Measurements from ENCODE around the gene ELP4. TPM values are rescaled to one million over a fixed set of nuclear protein-coding genes. Genes with fewer than 3 reads are reported as not detected.

Gene ELP4
- polyA plus RNA-seq, 2 of the 4 experiments (the other 2 are of a cell fraction), result 16.9 to 26.0 TPM

DNA sequence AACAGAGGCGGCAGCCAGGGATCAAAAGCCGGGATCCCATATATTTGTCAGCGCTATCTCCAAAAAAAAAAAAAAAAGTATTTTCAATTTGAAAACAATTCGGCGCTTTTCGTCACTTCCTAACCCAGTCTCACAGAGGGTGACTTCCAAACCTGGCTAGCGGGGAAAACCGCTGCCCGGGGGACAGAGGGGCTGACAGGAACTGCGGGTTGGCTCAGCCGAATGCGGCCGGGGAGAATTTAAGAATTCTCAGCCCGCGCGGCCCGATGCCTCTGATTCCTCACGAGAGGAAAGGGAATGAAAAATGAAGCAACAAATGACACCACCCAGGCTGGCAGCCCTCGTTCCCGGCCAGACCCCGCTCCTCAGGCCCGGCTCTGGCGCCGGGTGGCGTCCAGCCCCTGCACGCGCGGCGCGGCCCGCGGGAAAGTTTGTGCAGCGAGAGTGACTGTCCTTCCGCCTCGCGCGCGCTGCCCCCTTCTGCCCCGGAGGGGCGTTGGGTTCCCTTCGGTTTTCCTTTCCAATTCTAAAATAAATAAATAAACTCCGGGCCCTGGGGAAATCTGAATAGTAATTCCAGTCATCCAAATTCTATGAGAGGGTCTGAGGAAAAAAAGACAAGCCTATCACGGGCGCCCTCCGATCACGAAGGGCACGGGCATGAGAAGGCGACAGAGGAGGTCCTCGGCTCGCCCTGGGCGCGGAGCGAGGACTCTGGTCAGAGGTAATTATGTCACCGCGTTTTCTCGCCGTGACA, 306.3 kb downstream of the ELP4 start:
- Histone ChIP-seq H3K27ac (0 out of 6 replicates have a peak overlapping the region, but pooled peaks of 1 of the 2 experiments have one; percentile 2), H3K4me3 (peak overlapping the region; percentile 38), H3K4me1 (no peaks in the 10 kb centered on the region), H3K4me2 (peak overlapping the region; percentile 75), H3K9me3 (no peaks in the 10 kb centered on the region)
- whole genome bisulfite sequencing (ENCODE audit: missing lambda C conversion rate), result 59% methylated on average over 57 of the region's 57 CpGs
- FAIRE-seq (no peak), DNase-seq (ENCODE audit: low read depth in 1 of 2, low spot score in 1 of 2) (no peak), ATAC-seq (peak in 1 of 2 experiments; percentile 8; a peak in 1 of 6 replicates)
- CTCF ChIA-PET, result interaction anchor here (0.7 to 0.8 kb wide), 2 partner anchors 139 to 154 kb away, joined by 3 read pairs; no protein-coding TSS in a partner anchor
- TF ChIP-seq, protein P1, sequence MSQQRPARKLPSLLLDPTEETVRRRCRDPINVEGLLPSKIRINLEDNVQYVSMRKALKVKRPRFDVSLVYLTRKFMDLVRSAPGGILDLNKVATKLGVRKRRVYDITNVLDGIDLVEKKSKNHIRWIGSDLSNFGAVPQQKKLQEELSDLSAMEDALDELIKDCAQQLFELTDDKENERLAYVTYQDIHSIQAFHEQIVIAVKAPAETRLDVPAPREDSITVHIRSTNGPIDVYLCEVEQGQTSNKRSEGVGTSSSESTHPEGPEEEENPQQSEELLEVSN (IDR thresholded peaks at IDR 0.05; ENCODE audit: borderline replicate concordance, low read depth), result peak; percentile 27; the same call in 1 of the 2 replicates
- TF ChIP-seq HOXB5 (CRISPR knock-in tag; IDR thresholded peaks at IDR 0.05) (no peak), ZFP36 (IDR thresholded peaks at IDR 0.05; ENCODE audit: borderline replicate concordance, partially characterized antibody) (no peak), ZC3H11A (IDR thresholded peaks at IDR 0.05) (no peak)
- POLR2A ChIA-PET, result no interaction called here

DNA sequence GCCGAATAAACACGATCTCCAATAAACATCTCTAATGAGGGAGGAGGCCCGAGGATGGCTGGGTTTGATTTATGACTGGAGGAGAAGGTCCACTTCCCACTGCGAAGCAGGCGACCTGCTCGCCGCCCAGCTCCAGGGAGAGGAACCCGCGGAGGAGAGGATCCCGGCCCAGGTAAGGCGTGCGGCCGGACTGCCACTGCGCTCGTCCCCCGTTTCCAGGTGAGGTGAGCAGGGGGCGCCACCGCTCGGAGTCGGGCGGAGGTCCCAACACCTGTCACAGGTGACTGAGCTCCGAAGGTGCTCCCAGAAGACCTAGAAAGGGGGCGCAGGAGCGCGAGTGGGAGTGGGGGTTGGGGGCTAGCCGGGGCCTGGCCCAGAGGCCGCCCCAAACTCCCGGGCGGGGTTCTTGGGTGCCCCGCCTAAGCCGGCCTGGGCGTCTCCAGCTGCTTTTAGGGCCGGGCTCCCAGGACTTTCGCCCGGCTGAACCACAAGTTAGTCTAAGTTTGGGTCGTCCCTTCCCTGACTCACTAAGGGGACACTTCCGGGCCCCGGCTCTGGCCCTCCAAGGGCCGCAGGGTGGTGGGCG, 307.0 kb downstream of the ELP4 start:
- CTCF ChIA-PET, result interaction anchor here (0.8 to 1.7 kb wide), 4 partner anchors 26 to 175 kb away, joined by 3 to 5 read pairs (median 3); no protein-coding TSS in a partner anchor
- H3K27ac ChIP-seq, result peak overlapping the region in 1 of 2 experiments; percentile 38; a peak in 2 of 6 replicates
- ATAC-seq, result peak in 1 of 2 experiments; percentile 11; a peak in 2 of 6 replicates
- H3K4me1 ChIP-seq, result no peaks in the 10 kb centered on the region
- H3K9me3 ChIP-seq, result no peaks in the 10 kb centered on the region
- peak overlapping the region; percentile 38 for H3K4me3 ChIP-seq
- WGBS (ENCODE audit: missing lambda C conversion rate), result 72% methylated on average over 34 of the region's 40 CpGs
- TF ChIP-seq NR3C1 (IDR thresholded peaks at IDR 0.05), result no peak
- no peak for TF ChIP-seq MAZ (IDR thresholded peaks at IDR 0.05; ENCODE audit: borderline replicate concordance, low read depth, low read length)
- TF ChIP-seq, protein P1 (IDR thresholded peaks at IDR 0.05; ENCODE audit: borderline replicate concordance, low read depth), result no peak
- TF ChIP-seq, protein P2, sequence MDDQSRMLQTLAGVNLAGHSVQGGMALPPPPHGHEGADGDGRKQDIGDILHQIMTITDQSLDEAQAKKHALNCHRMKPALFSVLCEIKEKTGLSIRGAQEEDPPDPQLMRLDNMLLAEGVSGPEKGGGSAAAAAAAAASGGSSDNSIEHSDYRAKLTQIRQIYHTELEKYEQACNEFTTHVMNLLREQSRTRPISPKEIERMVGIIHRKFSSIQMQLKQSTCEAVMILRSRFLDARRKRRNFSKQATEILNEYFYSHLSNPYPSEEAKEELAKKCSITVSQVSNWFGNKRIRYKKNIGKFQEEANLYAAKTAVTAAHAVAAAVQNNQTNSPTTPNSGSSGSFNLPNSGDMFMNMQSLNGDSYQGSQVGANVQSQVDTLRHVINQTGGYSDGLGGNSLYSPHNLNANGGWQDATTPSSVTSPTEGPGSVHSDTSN (IDR thresholded peaks at IDR 0.05), result no peak
- TF ChIP-seq ESRRA (IDR thresholded peaks at IDR 0.05; ENCODE audit: borderline replicate concordance, low read length), result no peak
- TF ChIP-seq HOXA7 (CRISPR knock-in tag; IDR thresholded peaks at IDR 0.05), result no peak
- TF ChIP-seq ZC3H11A (IDR thresholded peaks at IDR 0.05), result no peak
- TF ChIP-seq JUNB (IDR thresholded peaks at IDR 0.05), result no peak
- TF ChIP-seq SMC3 (IDR thresholded peaks at IDR 0.05), result no peak
- TF ChIP-seq, protein P3, sequence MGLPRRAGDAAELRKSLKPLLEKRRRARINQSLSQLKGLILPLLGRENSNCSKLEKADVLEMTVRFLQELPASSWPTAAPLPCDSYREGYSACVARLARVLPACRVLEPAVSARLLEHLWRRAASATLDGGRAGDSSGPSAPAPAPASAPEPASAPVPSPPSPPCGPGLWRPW (IDR thresholded peaks at IDR 0.05), result no peak
- TF ChIP-seq, protein P4, sequence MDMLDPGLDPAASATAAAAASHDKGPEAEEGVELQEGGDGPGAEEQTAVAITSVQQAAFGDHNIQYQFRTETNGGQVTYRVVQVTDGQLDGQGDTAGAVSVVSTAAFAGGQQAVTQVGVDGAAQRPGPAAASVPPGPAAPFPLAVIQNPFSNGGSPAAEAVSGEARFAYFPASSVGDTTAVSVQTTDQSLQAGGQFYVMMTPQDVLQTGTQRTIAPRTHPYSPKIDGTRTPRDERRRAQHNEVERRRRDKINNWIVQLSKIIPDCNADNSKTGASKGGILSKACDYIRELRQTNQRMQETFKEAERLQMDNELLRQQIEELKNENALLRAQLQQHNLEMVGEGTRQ (IDR thresholded peaks at IDR 0.05), result no peak
- no peak for TF ChIP-seq CEBPB (IDR thresholded peaks at IDR 0.05)
- TF ChIP-seq RFX5 (IDR thresholded peaks at IDR 0.05), result no peak
- TF ChIP-seq, protein P5, sequence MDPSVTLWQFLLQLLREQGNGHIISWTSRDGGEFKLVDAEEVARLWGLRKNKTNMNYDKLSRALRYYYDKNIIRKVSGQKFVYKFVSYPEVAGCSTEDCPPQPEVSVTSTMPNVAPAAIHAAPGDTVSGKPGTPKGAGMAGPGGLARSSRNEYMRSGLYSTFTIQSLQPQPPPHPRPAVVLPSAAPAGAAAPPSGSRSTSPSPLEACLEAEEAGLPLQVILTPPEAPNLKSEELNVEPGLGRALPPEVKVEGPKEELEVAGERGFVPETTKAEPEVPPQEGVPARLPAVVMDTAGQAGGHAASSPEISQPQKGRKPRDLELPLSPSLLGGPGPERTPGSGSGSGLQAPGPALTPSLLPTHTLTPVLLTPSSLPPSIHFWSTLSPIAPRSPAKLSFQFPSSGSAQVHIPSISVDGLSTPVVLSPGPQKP (IDR thresholded peaks at IDR 0.05; ENCODE audit: low read depth, low read length), result no peak
- TF ChIP-seq, protein P6, sequence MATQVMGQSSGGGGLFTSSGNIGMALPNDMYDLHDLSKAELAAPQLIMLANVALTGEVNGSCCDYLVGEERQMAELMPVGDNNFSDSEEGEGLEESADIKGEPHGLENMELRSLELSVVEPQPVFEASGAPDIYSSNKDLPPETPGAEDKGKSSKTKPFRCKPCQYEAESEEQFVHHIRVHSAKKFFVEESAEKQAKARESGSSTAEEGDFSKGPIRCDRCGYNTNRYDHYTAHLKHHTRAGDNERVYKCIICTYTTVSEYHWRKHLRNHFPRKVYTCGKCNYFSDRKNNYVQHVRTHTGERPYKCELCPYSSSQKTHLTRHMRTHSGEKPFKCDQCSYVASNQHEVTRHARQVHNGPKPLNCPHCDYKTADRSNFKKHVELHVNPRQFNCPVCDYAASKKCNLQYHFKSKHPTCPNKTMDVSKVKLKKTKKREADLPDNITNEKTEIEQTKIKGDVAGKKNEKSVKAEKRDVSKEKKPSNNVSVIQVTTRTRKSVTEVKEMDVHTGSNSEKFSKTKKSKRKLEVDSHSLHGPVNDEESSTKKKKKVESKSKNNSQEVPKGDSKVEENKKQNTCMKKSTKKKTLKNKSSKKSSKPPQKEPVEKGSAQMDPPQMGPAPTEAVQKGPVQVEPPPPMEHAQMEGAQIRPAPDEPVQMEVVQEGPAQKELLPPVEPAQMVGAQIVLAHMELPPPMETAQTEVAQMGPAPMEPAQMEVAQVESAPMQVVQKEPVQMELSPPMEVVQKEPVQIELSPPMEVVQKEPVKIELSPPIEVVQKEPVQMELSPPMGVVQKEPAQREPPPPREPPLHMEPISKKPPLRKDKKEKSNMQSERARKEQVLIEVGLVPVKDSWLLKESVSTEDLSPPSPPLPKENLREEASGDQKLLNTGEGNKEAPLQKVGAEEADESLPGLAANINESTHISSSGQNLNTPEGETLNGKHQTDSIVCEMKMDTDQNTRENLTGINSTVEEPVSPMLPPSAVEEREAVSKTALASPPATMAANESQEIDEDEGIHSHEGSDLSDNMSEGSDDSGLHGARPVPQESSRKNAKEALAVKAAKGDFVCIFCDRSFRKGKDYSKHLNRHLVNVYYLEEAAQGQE (IDR thresholded peaks at IDR 0.05), result no peak
- no peak for FAIRE-seq
- H3K4me2 ChIP-seq, result peak overlapping the region; percentile 75
- POLR2A ChIA-PET, result no interaction called here
- no peak for DNase-seq (ENCODE audit: low read depth in 1 of 2, low spot score in 1 of 2)

All from A549 (cell line).